ENCODE measurements around the gene PPP4R3B. TPM values are rescaled to one million over a fixed set of nuclear protein-coding genes. Genes with fewer than 3 reads are reported as not detected.
A peak's percentile ranks its signal among the peaks of the same experiment; 100 is the strongest.

Gene PPP4R3B
- total and polyA plus RNA-seq, 2 of the 13 experiments (the other 11 are each of a cell fraction or from before 2014, with no cell fraction given) = 24.2 to 53.0 TPM

DNA sequence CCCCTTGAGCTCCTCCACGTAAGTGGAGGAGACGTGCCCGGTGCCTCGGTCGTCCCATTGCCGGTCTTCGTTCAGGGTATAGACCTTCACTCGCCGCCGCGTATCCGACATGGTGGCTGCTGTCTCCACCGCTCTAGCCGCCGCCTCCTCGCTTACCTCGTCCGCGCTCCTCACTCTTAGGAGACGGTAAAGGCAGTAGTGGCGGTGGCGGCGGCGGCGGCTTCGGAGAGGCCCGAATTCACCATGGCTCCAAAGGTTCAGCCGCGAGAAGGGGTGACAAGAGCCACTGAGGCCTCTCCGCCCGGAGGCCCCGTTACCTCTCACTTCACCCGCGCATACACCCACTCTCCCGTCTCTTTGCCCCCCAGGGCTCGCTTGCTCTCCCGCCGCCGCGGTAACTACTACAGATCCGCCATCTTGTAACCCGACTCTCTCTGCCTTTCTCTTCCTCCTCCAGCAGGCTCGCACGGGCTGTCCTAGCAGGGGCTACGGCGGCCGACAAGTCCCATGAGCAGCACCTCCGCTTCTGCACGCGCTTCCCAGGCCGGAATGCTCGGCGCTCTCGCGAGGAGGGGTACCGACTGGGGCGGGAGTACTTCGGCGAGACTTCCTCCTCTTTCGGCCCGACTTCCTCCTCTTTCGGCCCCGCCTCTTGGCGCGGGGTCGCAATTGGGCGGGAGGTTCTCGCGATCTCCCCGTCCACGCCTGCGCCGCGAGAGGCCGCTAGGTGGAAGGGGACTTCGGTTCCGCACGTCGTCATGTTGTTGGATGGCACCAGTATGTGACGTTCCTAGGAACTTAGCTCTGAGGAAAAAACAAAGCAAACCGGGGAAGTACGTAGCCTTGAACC is at the start of gene PPP4R3B (continued):
- peak; percentile 100 for TF ChIP-seq SIX4 (CRISPR knock-in tag; IDR thresholded peaks at IDR 0.05)
- TF ChIP-seq, protein P1, sequence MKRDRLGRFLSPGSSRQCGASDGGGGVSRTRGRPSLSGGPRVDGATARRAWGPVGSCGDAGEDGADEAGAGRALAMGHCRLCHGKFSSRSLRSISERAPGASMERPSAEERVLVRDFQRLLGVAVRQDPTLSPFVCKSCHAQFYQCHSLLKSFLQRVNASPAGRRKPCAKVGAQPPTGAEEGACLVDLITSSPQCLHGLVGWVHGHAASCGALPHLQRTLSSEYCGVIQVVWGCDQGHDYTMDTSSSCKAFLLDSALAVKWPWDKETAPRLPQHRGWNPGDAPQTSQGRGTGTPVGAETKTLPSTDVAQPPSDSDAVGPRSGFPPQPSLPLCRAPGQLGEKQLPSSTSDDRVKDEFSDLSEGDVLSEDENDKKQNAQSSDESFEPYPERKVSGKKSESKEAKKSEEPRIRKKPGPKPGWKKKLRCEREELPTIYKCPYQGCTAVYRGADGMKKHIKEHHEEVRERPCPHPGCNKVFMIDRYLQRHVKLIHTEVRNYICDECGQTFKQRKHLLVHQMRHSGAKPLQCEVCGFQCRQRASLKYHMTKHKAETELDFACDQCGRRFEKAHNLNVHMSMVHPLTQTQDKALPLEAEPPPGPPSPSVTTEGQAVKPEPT (CRISPR knock-in tag; IDR thresholded peaks at IDR 0.05; ENCODE audit: low read depth) = 0 out of 2 replicates have a peak, but pooled peaks have one; percentile 67
- TF ChIP-seq SP4 (CRISPR knock-in tag; IDR thresholded peaks at IDR 0.05) = peak; percentile 97
- TF ChIP-seq ZNF619 (CRISPR knock-in tag; IDR thresholded peaks at IDR 0.05) = peak; percentile 97; the same call in 1 of the 2 replicates
- no peak for TF ChIP-seq PRPF4 (IDR thresholded peaks at IDR 0.05; ENCODE audit: low read depth, low read length, poor library complexity, severe bottlenecking)
- peak; percentile 84 for TF ChIP-seq ZBTB21 (CRISPR knock-in tag; IDR thresholded peaks at IDR 0.05)
- TF ChIP-seq, protein P2, sequence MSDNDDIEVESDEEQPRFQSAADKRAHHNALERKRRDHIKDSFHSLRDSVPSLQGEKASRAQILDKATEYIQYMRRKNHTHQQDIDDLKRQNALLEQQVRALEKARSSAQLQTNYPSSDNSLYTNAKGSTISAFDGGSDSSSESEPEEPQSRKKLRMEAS (IDR thresholded peaks at IDR 0.05) = peak; percentile 98
- 0 out of 2 replicates have a peak, but pooled peaks have one; percentile 23 for TF ChIP-seq ZNF550 (CRISPR knock-in tag; IDR thresholded peaks at IDR 0.05; ENCODE audit: borderline replicate concordance)
- TF ChIP-seq HNRNPK (IDR thresholded peaks at IDR 0.05; ENCODE audit: low read depth, low read length, poor library complexity, severe bottlenecking) = no peak
- TF ChIP-seq, protein P3, sequence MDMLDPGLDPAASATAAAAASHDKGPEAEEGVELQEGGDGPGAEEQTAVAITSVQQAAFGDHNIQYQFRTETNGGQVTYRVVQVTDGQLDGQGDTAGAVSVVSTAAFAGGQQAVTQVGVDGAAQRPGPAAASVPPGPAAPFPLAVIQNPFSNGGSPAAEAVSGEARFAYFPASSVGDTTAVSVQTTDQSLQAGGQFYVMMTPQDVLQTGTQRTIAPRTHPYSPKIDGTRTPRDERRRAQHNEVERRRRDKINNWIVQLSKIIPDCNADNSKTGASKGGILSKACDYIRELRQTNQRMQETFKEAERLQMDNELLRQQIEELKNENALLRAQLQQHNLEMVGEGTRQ (IDR thresholded peaks at IDR 0.05; ENCODE audit: low read depth, low read length) = no peak
- TF ChIP-seq, protein P3 (CRISPR knock-in tag; IDR thresholded peaks at IDR 0.05; ENCODE audit: borderline replicate concordance) = no peak; the same call in 1 of the 2 replicates
- TF ChIP-seq, protein P4, sequence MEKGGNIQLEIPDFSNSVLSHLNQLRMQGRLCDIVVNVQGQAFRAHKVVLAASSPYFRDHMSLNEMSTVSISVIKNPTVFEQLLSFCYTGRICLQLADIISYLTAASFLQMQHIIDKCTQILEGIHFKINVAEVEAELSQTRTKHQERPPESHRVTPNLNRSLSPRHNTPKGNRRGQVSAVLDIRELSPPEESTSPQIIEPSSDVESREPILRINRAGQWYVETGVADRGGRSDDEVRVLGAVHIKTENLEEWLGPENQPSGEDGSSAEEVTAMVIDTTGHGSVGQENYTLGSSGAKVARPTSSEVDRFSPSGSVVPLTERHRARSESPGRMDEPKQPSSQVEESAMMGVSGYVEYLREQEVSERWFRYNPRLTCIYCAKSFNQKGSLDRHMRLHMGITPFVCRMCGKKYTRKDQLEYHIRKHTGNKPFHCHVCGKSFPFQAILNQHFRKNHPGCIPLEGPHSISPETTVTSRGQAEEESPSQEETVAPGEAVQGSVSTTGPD (CRISPR knock-in tag; IDR thresholded peaks at IDR 0.05) = peak; percentile 46; the same call in 1 of the 2 replicates
- TF ChIP-seq SMARCC2 (IDR thresholded peaks at IDR 0.05) = no peak
- TF ChIP-seq, protein P5, sequence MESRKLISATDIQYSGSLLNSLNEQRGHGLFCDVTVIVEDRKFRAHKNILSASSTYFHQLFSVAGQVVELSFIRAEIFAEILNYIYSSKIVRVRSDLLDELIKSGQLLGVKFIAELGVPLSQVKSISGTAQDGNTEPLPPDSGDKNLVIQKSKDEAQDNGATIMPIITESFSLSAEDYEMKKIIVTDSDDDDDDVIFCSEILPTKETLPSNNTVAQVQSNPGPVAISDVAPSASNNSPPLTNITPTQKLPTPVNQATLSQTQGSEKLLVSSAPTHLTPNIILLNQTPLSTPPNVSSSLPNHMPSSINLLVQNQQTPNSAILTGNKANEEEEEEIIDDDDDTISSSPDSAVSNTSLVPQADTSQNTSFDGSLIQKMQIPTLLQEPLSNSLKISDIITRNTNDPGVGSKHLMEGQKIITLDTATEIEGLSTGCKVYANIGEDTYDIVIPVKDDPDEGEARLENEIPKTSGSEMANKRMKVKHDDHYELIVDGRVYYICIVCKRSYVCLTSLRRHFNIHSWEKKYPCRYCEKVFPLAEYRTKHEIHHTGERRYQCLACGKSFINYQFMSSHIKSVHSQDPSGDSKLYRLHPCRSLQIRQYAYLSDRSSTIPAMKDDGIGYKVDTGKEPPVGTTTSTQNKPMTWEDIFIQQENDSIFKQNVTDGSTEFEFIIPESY (CRISPR knock-in tag; IDR thresholded peaks at IDR 0.05) = peak; percentile 77
- TF ChIP-seq ETV5 (CRISPR knock-in tag; IDR thresholded peaks at IDR 0.05; ENCODE audit: borderline replicate concordance) = peak; percentile 92
- TF ChIP-seq, protein P6, sequence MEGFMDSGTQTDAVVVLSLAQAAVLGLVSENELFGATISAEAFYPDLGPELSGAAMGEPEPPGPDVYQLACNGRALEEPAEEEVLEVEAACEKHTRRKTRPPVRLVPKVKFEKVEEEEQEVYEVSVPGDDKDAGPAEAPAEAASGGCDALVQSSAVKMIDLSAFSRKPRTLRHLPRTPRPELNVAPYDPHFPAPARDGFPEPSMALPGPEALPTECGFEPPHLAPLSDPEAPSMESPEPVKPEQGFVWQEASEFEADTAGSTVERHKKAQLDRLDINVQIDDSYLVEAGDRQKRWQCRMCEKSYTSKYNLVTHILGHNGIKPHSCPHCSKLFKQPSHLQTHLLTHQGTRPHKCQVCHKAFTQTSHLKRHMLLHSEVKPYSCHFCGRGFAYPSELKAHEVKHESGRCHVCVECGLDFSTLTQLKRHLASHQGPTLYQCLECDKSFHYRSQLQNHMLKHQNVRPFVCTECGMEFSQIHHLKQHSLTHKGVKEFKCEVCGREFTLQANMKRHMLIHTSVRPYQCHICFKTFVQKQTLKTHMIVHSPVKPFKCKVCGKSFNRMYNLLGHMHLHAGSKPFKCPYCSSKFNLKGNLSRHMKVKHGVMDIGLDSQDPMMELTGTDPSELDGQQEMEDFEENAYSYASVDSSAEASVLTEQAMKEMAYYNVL (CRISPR knock-in tag; IDR thresholded peaks at IDR 0.05; ENCODE audit: borderline replicate concordance) = peak; percentile 89
- peak; percentile 81 for TF ChIP-seq ATF7-NPFF (CRISPR knock-in tag; IDR thresholded peaks at IDR 0.05; ENCODE audit: low read depth)
- TF ChIP-seq AGO1 (IDR thresholded peaks at IDR 0.05; ENCODE audit: low read depth, low read length, poor library complexity, severe bottlenecking) = peak; percentile 83
